Muscle of back (tissue), 11 donors: ENCODE measurements around the gene IL21. TPM values are rescaled to one million over a fixed set of nuclear protein-coding genes. Genes with fewer than 3 reads are reported as not detected.

ENCODE experiments used
- DNase-seq, 3 donors: peaks; one replicate each; pipeline versions ENCODE4 v3.0.0 to v3.0.0-alpha.2; 2013
- polyA plus RNA-seq, 10 donors: library from polyadenylated mRNA; unstranded; fragments of 120-200 nt; gene quantifications; one replicate each; pipeline ENCODE4 v1.2.1, GENCODE V29; 2013; ENCODE audit not compliant: insufficient read length in 10 of 10

The IL21 gene
- polyA plus RNA-seq, 10 donors: 0.05 TPM; not detected in 9

- no peak for DNase-seq
Measured at GRCh38 chr4:122633211-122633610, 12.3 kb upstream of the IL21 start.

- DNase-seq: no peak
Measured at GRCh38 chr4:122632396-122633143, 11.7 kb upstream of the IL21 start.

GRCh38 chr4:122625156-122625555 lies 4.3 kb upstream of the IL21 start:
- peak in 1 of 3 donors; percentile 7 for DNase-seq

GRCh38 chr4:122624205-122624604 lies 3.3 kb upstream of the IL21 start:
- no peak for DNase-seq

- DNase-seq: no peak
Measured at GRCh38 chr4:122623637-122624166, 2.8 kb upstream of the IL21 start.

GRCh38 chr4:122622400-122622799 lies 1.5 kb upstream of the IL21 start:
- DNase-seq: no peak

GRCh38 chr4:122619611-122620010 lies 1.3 kb downstream of the IL21 start:
- DNase-seq: no peak

GRCh38 chr4:122617597-122618593 lies 3.0 kb downstream of the IL21 start:
- DNase-seq: no peak

GRCh38 chr4:122616915-122617596 lies 3.8 kb downstream of the IL21 start:
- no peak for DNase-seq

- DNase-seq: no peak
Measured at GRCh38 chr4:122614621-122615020, 6.2 kb downstream of the IL21 start.

GRCh38 chr4:122612540-122612939 lies 8.3 kb downstream of the IL21 start:
- no peak for DNase-seq

GRCh38 chr4:122606364-122607043 lies 14.4 kb downstream of the IL21 start:
- no peak for DNase-seq

GRCh38 chr4:122604146-122604545 lies 16.7 kb downstream of the IL21 start:
- no peak for DNase-seq

- no peak for DNase-seq
Measured at GRCh38 chr4:122603156-122603574, 17.7 kb downstream of the IL21 start.

- DNase-seq: peak; percentile 11 to 52 (median 31)
Measured at GRCh38 chr4:122602277-122603142, 18.4 kb downstream of the IL21 start.

- DNase-seq: no peak
Measured at GRCh38 chr4:122591196-122591595, 29.7 kb downstream of the IL21 start.

- DNase-seq: peak in 1 of 3 donors; percentile 23
Measured at GRCh38 chr4:122588453-122589238, 32.2 kb downstream of the IL21 start.

- DNase-seq: peak in 2 of 3 donors; percentile 8 to 69
Measured at GRCh38 chr4:122584519-122584918, 36.3 kb downstream of the IL21 start.

- DNase-seq: no peak
Measured at GRCh38 chr4:122583906-122584305, 37.0 kb downstream of the IL21 start.
